Endothelial cell of umbilical vein (primary cell): ENCODE data around the gene GLDC. TPM values are rescaled to one million over a fixed set of nuclear protein-coding genes. Genes with fewer than 3 reads are reported as not detected.

Experiments used
- BruUV-seq: library from RNA; stranded (reverse); fragments of 400-500 nt; replicated peaks from 2 replicates; lab custom pipeline; 2021; lab: Mats Ljungman, UMichigan
- CTCF ChIA-PET: fragments of 300-600, 350-600 bp; sonication (Branson Sonifier 250); formaldehyde crosslinking; loops from one replicate; lab custom pipeline; 2021; ENCODE audit warnings: antibody characterized with exemption, inconsistent platforms; lab: Charles Lee
- POLR2A ChIA-PET: fragments of 300-600, 350-600 bp; sonication (Branson Sonifier 250); formaldehyde crosslinking; loops from one replicate; lab custom pipeline; 2021; ENCODE audit warnings: antibody characterized with exemption, inconsistent platforms; lab: Charles Lee
- DNase-seq: peaks from one replicate; pipeline ENCODE4 v3.0.0-alpha.2; 2011; ENCODE audit warnings: low read depth, low spot score
- FAIRE-seq: peaks from 2 replicates; lab custom pipeline; 2011; peaks lifted over from hg19 to GRCh38; lab: Jason Lieb, UNC
- H2AFZ ChIP-seq: 2 replicates; pipeline ENCODE4 v1.6.0; 2012; ENCODE audit warnings: low read depth, low read length, control low read depth, inconsistent platforms
- H3K27ac ChIP-seq: 2 replicates; pipeline ENCODE4 v1.5.1; 2011; ENCODE audit warnings: low read depth, mild to moderate bottlenecking, control low read depth, low read length, moderate library complexity; ENCODE audit not compliant: insufficient read depth
- H3K27me3 ChIP-seq, 2 experiments: 2 replicates each; pipeline versions ENCODE4 v1.6.0 to v1.6.1; 2011; ENCODE audit warnings: low read length in 2 of 2, mixed read lengths in 1 of 2; ENCODE audit not compliant: control insufficient read depth in 2 of 2, insufficient read depth in 2 of 2
- H3K36me3 ChIP-seq, 2 experiments: 2 replicates in 1 of 2; 3 replicates in 1 of 2; pipeline ENCODE4 v1.5.1; 2011; ENCODE audit warnings: low read length in 2 of 2, mild to moderate bottlenecking in 1 of 2, moderate library complexity in 1 of 2; ENCODE audit not compliant: control insufficient read depth in 2 of 2, insufficient read depth in 2 of 2; ENCODE audit errors: extremely low read depth in 1 of 2
- H3K4me1 ChIP-seq: 3 replicates; pipeline ENCODE4 v1.5.1; 2011; ENCODE audit warnings: mild to moderate bottlenecking, low read length; ENCODE audit not compliant: control insufficient read depth, insufficient read depth; ENCODE audit errors: extremely low read depth
- H3K4me2 ChIP-seq: 2 replicates; pipeline ENCODE4 v1.6.1; 2011; ENCODE audit warnings: low read length, control low read depth, mixed read lengths; ENCODE audit not compliant: insufficient read depth
- H3K4me3 ChIP-seq, 3 experiments: fragments of 200-600 bp in 1 of 3; sonication (generic), shearing (Covaris generic) in 1 of 3; replicated peaks in 1 of 3; 2 replicates each; pipeline ENCODE4 v1.5.1; 2011 to 2016; ENCODE audit warnings: control low read depth in 3 of 3, low read length in 3 of 3, mild to moderate bottlenecking in 2 of 3, inconsistent platforms in 1 of 3, low read depth in 1 of 3, moderate library complexity in 1 of 3; ENCODE audit not compliant: insufficient read depth in 1 of 3
- H3K79me2 ChIP-seq: 2 replicates; pipeline ENCODE4 v1.6.0; 2012; ENCODE audit warnings: low read length, inconsistent platforms; ENCODE audit not compliant: control insufficient read depth, insufficient read depth
- H3K9ac ChIP-seq: replicated peaks from 2 replicates; pipeline ENCODE3; 2011; ENCODE audit warnings: low read length, control low read depth; ENCODE audit not compliant: insufficient read depth; ENCODE audit errors: extremely low read depth
- H3K9me1 ChIP-seq: replicated peaks from 3 replicates; pipeline ENCODE4 v1.6.0; 2011; ENCODE audit warnings: mild to moderate bottlenecking, low read length; ENCODE audit not compliant: control insufficient read depth, insufficient read depth; ENCODE audit errors: extremely low read depth
- H3K9me3 ChIP-seq: replicated peaks from 2 replicates; pipeline ENCODE4 v1.5.1; 2012; ENCODE audit warnings: low read length, inconsistent platforms; ENCODE audit not compliant: control insufficient read depth, insufficient read depth
- H4K20me1 ChIP-seq: replicated peaks from 2 replicates; pipeline ENCODE3; 2011; ENCODE audit warnings: mild to moderate bottlenecking, low read length; ENCODE audit not compliant: control insufficient read depth, insufficient read depth; ENCODE audit errors: extremely low read depth
- CTCF ChIP-seq, 2 donors: IDR thresholded peaks; 1 replicate in 1 of 2; 2 replicates in 1 of 2; pipeline ENCODE4 v1.5.1; 2011; ENCODE audit warnings: low read length in 2 of 2, mild to moderate bottlenecking in 2 of 2, moderate library complexity in 2 of 2, control low read depth in 1 of 2, inconsistent platforms in 1 of 2, low read depth in 1 of 2; ENCODE audit not compliant: insufficient read depth in 1 of 2; ENCODE audit errors: extremely low read depth in 1 of 2
- EZH2 ChIP-seq: IDR thresholded peaks from 2 replicates; pipeline ENCODE4 v1.6.1; 2012; ENCODE audit warnings: borderline replicate concordance, low read depth, mild to moderate bottlenecking, moderate library complexity, low read length, inconsistent platforms; ENCODE audit not compliant: severe bottlenecking
- FOS ChIP-seq: IDR thresholded peaks from 2 replicates; pipeline ENCODE4 v1.6.1; 2011; ENCODE audit warnings: mild to moderate bottlenecking, low read length, moderate library complexity, borderline replicate concordance; ENCODE audit not compliant: insufficient read depth
- GATA2 ChIP-seq: IDR thresholded peaks from 2 replicates; pipeline ENCODE4 v1.7.0; 2011; ENCODE audit warnings: low read depth, mild to moderate bottlenecking, moderate library complexity, mixed read lengths, low read length; ENCODE audit not compliant: insufficient read length, insufficient read depth
- JUN ChIP-seq: IDR thresholded peaks from 2 replicates; pipeline ENCODE4 v1.6.1; 2011; ENCODE audit warnings: borderline replicate concordance, low read depth; ENCODE audit not compliant: insufficient read length, insufficient read depth
- MYC ChIP-seq: IDR thresholded peaks from one replicate; pipeline ENCODE4 v1.6.1; 2011; ENCODE audit warnings: mild to moderate bottlenecking, low read depth, low read length
- POLR2A ChIP-seq: IDR thresholded peaks from 2 replicates; pipeline ENCODE4 v1.6.1; 2012; ENCODE audit warnings: low read depth, mild to moderate bottlenecking, control low read depth, low read length
- POLR2AphosphoS5 ChIP-seq: IDR thresholded peaks from 2 replicates; pipeline ENCODE4 v1.6.1; 2012; ENCODE audit warnings: low read depth, mild to moderate bottlenecking, control low read depth, low read length, moderate library complexity; ENCODE audit not compliant: insufficient read depth
- dilution Hi-C: fragments of 300-500 bp; cut with MboI; formaldehyde crosslinking; loops from one replicate; pipeline ENCODE4 v1.15.0; 2019; ENCODE audit warnings: low sequenced_read_pairs; ENCODE audit not compliant: extremely low pct_ligation_motif_present
- intact Hi-C: fragments of 100-400 bp; cut with micrococcal nuclease; formaldehyde crosslinking; loops from one replicate; pipeline ENCODE4 v1.10.0; 2022
- polyA plus RNA-seq, 4 experiments: library from polyadenylated mRNA; depleted of rRNA in 3 of 4; stranded (reverse) in 3 of 4; unstranded in 1 of 4; fragments of >200 nt; gene quantifications; 2 replicates each; pipeline versions ENCODE4 v1.2.1 to v1.2.3, GENCODE V29; 2011 to 2012; ENCODE audit warnings: missing spikeins in 1 of 4
- total RNA-seq: library from RNA; stranded (reverse); gene quantifications from 2 replicates; pipeline ENCODE4 v1.2.3, GENCODE V29; 2021
- TF ChIP-seq, protein P1 (sequence below): IDR thresholded peaks from 2 replicates; pipeline ENCODE4 v1.6.1; 2011; ENCODE audit not compliant: insufficient read depth, insufficient read length

GLDC gene
- total and polyA plus RNA-seq, 2 donors (not counting 3 experiments of a cell fraction or from before 2014, with no cell fraction given) = 1.8 to 2.6 TPM

GRCh38 chr9:6498982-6499381 lies 146.5 kb downstream of the GLDC start:
- no peak overlapping the region for H3K4me2 ChIP-seq
- peaks cover 16 to 36% of the 10 kb centered on the region in 2 experiments for H3K36me3 ChIP-seq
- peaks cover 3% of the 10 kb centered on the region for H3K4me1 ChIP-seq
- H3K9ac ChIP-seq = no peak overlapping the region
- H3K9me3 ChIP-seq = no peaks in the 10 kb centered on the region
- no peaks in the 10 kb centered on the region for H4K20me1 ChIP-seq
- no peak overlapping the region for H2AFZ ChIP-seq
- H3K27me3 ChIP-seq = no peaks in the 10 kb centered on the region
- H3K9me1 ChIP-seq = no peaks in the 10 kb centered on the region
- BruUV-seq = no TSS peak
- dilution Hi-C loops = no loop called here
- no peak overlapping the region for H3K4me3 ChIP-seq
- intact Hi-C loops = loop anchor here (10.0 kb wide), 1 partner anchor 144 kb away; no protein-coding TSS in a partner anchor
- H3K27ac ChIP-seq = no peak overlapping the region
- peaks cover 26% of the 10 kb centered on the region for H3K79me2 ChIP-seq
- CTCF ChIA-PET = interaction anchor here (1.0 to 2.1 kb wide), 2 partner anchors 11 to 69 kb away, joined by 3 to 10 read pairs; no protein-coding TSS in a partner anchor
- DNase-seq (no peak), FAIRE-seq (no peak)
- POLR2A ChIA-PET = no interaction called here
- TF ChIP-seq POLR2A = no peak
- TF ChIP-seq POLR2AphosphoS5 = no peak
- TF ChIP-seq JUN = no peak

GRCh38 chr9:6495466-6495865 lies 150.1 kb downstream of the GLDC start:
- Histone ChIP-seq H3K9ac (no peak overlapping the region), H3K4me3 (no peak overlapping the region), H3K4me2 (no peak overlapping the region), H3K27me3 (no peaks in the 10 kb centered on the region), H3K36me3 (peaks cover 13 to 23% of the 10 kb centered on the region in 2 experiments), H3K27ac (no peak overlapping the region), H2AFZ (no peak overlapping the region), H3K4me1 (no peaks in the 10 kb centered on the region), H4K20me1 (no peaks in the 10 kb centered on the region), H3K9me3 (no peaks in the 10 kb centered on the region), H3K9me1 (no peaks in the 10 kb centered on the region), H3K79me2 (peaks cover 48% of the 10 kb centered on the region)
- FAIRE-seq = no peak
- peak; percentile 28 for DNase-seq
- TF ChIP-seq GATA2 (no peak), FOS (no peak), POLR2A (no peak), MYC (no peak), POLR2AphosphoS5 (no peak), CTCF (IDR thresholded peaks at IDR 0.05; ENCODE audit: extremely low read depth in 1 of 2, insufficient read depth in 1 of 2, low read depth in 1 of 2, low read length in 2 of 2) (no peak), EZH2 (no peak), JUN (no peak)
- TF ChIP-seq, protein P1, sequence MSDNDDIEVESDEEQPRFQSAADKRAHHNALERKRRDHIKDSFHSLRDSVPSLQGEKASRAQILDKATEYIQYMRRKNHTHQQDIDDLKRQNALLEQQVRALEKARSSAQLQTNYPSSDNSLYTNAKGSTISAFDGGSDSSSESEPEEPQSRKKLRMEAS = no peak
- POLR2A ChIA-PET = no interaction called here
- CTCF ChIA-PET = interaction anchor here (0.7 to 7.1 kb wide), 9 partner anchors 8 to 140 kb away, joined by 3 to 48 read pairs (median 4); no protein-coding TSS in a partner anchor
- BruUV-seq = no TSS peak
- intact Hi-C loops = loop anchor here (10.0 kb wide), 1 partner anchor 141 kb away; no protein-coding TSS in a partner anchor
- dilution Hi-C loops = no loop called here
